ENCODE measurements around the gene PDCD7. TPM values are rescaled to one million over a fixed set of nuclear protein-coding genes. Genes with fewer than 3 reads are reported as not detected.
A peak's percentile ranks its signal among the peaks of the same experiment; 100 is the strongest.
"Not testable (repeated sequence)": the region's sequence is repeated elsewhere in the genome, so short reads cannot be mapped to it uniquely, and the experiment has no call there.

PDCD7 gene
- total RNA-seq, 1 donor from 2014 or later = 19.8 TPM

DNA sequence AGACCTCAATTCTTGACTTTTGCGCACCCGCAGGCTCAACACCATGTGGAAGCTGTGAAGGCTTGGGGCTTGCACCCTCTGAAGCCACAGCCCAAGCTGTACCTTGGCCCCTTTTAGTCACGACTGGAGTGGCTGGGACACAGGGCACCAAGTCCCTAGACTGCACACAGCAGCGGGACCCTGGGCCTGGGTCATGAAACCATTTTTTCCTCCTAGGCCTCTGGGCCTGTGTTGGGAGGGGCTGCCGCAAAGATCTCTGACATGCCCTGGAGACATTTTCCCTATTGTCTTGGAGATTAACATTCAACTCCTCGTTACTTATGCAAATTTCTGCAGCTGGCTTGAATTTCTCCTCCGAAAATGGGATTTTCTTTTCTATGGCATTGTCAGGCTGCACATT, 3.5 kb upstream of the PDCD7 start:
- H3K36me3 ChIP-seq; H3K9me3 ChIP-seq; H3K27ac ChIP-seq; H3K27me3 ChIP-seq (ENCODE audit: low read depth); ATAC-seq; intact Hi-C loops (cut with DNase I); H3K4me3 ChIP-seq; DNase-seq: not testable (repeated sequence)
- H3K4me1 ChIP-seq = peaks cover 14% of the 10 kb centered on the region

DNA sequence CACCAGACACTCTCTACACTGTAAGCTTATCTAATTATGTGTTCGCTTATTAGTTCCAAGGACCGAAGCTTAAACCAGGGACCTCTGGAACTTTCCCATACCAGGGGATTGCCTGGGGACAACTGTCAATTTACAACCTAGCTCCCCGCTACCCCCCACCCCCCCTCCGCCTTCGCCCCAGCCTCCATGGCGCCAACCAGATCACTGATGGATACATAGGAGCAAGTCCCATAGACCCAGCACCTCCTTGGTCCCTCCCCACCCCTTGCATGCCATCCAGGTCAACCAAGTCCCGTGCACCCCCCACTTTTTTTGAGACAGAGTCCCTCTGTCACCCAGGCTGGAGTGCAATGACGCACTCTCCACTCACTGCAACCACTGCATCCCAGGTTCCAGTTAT, 930 bp upstream of the PDCD7 start:
- ATAC-seq = no peak
- TF ChIP-seq, protein P1, sequence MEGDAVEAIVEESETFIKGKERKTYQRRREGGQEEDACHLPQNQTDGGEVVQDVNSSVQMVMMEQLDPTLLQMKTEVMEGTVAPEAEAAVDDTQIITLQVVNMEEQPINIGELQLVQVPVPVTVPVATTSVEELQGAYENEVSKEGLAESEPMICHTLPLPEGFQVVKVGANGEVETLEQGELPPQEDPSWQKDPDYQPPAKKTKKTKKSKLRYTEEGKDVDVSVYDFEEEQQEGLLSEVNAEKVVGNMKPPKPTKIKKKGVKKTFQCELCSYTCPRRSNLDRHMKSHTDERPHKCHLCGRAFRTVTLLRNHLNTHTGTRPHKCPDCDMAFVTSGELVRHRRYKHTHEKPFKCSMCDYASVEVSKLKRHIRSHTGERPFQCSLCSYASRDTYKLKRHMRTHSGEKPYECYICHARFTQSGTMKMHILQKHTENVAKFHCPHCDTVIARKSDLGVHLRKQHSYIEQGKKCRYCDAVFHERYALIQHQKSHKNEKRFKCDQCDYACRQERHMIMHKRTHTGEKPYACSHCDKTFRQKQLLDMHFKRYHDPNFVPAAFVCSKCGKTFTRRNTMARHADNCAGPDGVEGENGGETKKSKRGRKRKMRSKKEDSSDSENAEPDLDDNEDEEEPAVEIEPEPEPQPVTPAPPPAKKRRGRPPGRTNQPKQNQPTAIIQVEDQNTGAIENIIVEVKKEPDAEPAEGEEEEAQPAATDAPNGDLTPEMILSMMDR (IDR thresholded peaks at IDR 0.05) = no peak
- H3K4me3 ChIP-seq = no peak overlapping the region

DNA sequence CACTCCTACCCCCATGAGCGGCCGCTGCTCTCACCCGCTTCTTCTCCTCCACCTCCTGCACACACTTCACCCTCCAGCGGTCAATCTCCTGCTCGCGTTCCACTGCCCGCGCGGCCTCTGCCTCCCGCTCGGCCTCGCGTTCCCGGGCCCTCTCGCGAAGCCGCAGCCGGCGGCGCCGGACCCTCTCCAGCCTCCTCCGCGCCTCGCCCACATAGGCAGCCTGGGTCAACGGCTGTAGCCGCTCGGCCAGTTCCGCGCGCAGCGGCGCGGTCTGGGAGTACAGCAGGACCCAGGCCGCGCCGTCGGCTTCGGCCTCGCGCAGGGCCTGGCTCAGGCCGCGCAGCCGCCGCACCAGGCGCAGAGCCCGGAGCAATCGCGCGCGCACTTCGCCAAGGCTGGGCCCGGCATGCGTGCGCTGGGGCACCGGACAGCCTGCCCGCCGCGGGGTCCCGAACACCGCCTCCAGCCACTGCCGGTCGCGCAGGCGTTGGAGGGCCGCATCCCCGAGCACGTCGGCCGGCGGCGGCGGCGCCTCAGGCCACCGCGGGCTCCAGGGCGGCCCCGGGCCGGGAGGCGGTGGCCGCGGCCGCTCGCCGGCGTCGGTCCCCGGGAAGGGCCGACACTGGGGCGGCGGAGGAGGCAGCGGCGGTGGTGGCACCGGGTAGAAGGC, 595 bp downstream of the PDCD7 start:
- H3K9me3 ChIP-seq = no peaks in the 10 kb centered on the region
- intact Hi-C loops (cut with DNase I) = no loop called here
- peak overlapping the region; percentile 90 for H3K27ac ChIP-seq
- H3K4me3 ChIP-seq = peak overlapping the region; percentile 84
- peaks cover 34% of the 10 kb centered on the region for H3K4me1 ChIP-seq
- peak; percentile 81 to 88 for ATAC-seq
- TF ChIP-seq, protein P1 (IDR thresholded peaks at IDR 0.05) = no peak
- DNase-seq = peak; percentile 75
- H3K27me3 ChIP-seq (ENCODE audit: low read depth) = no peaks in the 10 kb centered on the region
- H3K36me3 ChIP-seq = peaks cover 30% of the 10 kb centered on the region

More for the DNA sequence above, 930 bp upstream of the PDCD7 start:
- no peaks in the 10 kb centered on the region for H3K9me3 ChIP-seq
- intact Hi-C loops (cut with DNase I) = no loop called here
- no peaks in the 10 kb centered on the region for H3K27me3 ChIP-seq (ENCODE audit: low read depth)
- H3K27ac ChIP-seq = peak overlapping the region; percentile 90
- H3K4me1 ChIP-seq = peaks cover 34% of the 10 kb centered on the region
- H3K36me3 ChIP-seq = peaks cover 15% of the 10 kb centered on the region
- DNase-seq = no peak

DNA sequence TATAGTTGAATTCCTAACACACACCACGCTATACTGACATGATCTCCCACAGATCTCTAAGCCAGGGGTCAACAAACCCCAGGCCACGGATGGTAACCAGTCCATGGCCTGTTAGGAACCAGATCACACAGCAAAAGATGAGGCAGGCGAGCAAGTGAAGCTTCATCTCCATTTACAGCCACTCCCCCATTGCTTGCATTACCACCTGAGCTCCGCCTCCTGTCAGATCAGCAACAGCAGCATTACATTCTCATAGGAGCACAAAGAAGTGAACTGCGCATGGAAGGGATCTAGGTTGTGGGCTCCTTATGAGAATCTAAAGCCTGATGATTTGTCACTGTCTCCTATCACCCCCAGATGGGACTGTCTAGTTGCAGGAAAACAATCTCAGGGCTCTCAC, 2.7 kb downstream of the PDCD7 start:
- Histone ChIP-seq H3K27ac (no peak overlapping the region), H3K4me3 (no peak overlapping the region), H3K9me3 (no peaks in the 10 kb centered on the region), H3K4me1 (peaks cover 34% of the 10 kb centered on the region), H3K27me3 (ENCODE audit: low read depth) (no peaks in the 10 kb centered on the region), H3K36me3 (peaks cover 48% of the 10 kb centered on the region)
- no peak for ATAC-seq
- no peak for DNase-seq
- TF ChIP-seq, protein P1 (IDR thresholded peaks at IDR 0.05) = no peak
- intact Hi-C loops (cut with DNase I) = no loop called here

DNA sequence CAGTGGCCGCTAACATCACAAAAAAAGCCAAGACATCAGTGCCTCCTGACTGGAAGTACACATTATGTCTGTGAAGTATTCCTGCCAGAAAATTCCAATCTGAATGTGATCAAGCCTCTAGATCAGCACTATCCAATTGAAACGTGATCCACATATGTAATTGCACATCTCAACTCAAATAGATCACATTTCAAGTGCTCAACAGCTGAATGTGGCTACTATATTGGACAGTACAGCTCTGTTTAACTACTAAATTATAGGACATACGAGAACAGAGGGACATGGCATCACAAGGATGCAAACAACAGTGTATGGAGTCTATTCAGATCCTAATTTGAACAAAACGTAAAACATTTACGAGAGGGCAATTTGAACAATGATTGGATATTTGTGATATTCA, 18.1 kb downstream of the PDCD7 start:
- DNase-seq (no peak), ATAC-seq (no peak)
- Histone ChIP-seq H3K36me3 (peaks cover 91% of the 10 kb centered on the region), H3K27me3 (ENCODE audit: low read depth) (no peaks in the 10 kb centered on the region), H3K4me1 (no peaks in the 10 kb centered on the region), H3K4me3 (no peak overlapping the region), H3K27ac (no peak overlapping the region), H3K9me3 (no peaks in the 10 kb centered on the region)
- intact Hi-C loops (cut with DNase I) = no loop called here
- TF ChIP-seq, protein P1 (IDR thresholded peaks at IDR 0.05) = no peak

DNA sequence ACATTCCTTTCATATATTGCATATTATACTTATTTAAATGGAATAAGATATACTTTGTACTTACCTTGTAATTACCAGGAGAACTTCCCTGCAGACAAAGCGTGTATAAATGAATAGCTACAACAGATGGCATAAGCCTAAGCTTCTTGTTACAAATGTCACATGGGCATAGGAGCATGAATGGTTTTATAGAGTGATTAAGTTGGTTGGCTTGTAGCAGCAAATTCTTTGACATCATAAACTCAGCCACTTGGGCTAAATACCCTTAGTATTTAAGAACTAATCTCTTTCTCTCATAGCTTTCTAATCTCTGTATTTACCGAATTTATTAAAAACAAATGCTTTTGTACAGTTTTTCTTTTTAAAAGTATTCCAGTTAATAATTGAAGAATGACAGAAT, 18.5 kb downstream of the PDCD7 start, which contains the start of gene UBAP1L:
Gene UBAP1L, minus strand, starts transcription at position 115 of the 400 bp plus-strand sequence. CDS start 8,985 bp downstream, outside the sequence.
- peaks cover 89% of the 10 kb centered on the region for H3K36me3 ChIP-seq
- DNase-seq = no peak
- no peaks in the 10 kb centered on the region for H3K9me3 ChIP-seq
- no peak within 1 kb of the TSS for H3K4me3 ChIP-seq
- TF ChIP-seq, protein P1 (IDR thresholded peaks at IDR 0.05) = no peak
- no peaks in the 10 kb centered on the region for H3K27me3 ChIP-seq (ENCODE audit: low read depth)
- intact Hi-C loops (cut with DNase I) = no loop called here
- H3K4me1 ChIP-seq = no peaks in the 10 kb centered on the region
- H3K27ac ChIP-seq = no peak within 1 kb of the TSS
- ATAC-seq = no peak

All from lower lobe of right lung (tissue), 2 donors.